GM19043 (cell line): ENCODE results near the gene TBPL1.

Experiments used
- ATAC-seq: cut with Tn5 transposase; IDR thresholded peaks from one replicate; pipeline ENCODE4 v1.9.1; 2021; ENCODE audit warnings: low read depth; ENCODE audit not compliant: unreplicated experiment

The TBPL1 gene

GRCh38 chr6:134002821-134003220, 49.8 kb downstream of the TBPL1 start:
- ATAC-seq = no peak

GRCh38 chr6:134003542-134003951, 50.5 kb downstream of the TBPL1 start:
- no peak for ATAC-seq

- ATAC-seq = no peak
Measured at GRCh38 chr6:134004714-134005113, 51.7 kb downstream of the TBPL1 start.

- ATAC-seq = no peak
Measured at GRCh38 chr6:134005800-134006199, 52.8 kb downstream of the TBPL1 start.

DNA sequence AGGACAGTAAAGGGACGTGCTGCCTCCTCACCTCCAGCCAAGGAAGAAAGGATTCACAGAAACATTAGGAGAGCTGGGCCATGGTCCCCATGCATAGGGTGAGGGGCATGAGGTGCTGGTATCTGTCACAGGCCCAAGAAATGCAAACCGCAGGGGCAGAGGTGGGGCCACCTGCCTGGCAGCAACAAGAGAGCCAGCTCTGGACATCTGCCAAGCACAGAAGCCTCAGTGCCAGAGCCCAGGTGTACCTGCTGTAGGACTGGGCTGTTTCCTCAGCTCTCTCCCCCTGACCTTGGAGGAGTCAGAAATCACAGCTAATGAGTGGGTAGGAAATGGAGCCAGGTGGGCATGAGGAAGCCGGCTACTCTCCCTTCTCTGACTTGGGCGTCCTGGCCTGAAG, 54.1 kb downstream of the TBPL1 start:
- no peak for ATAC-seq

DNA sequence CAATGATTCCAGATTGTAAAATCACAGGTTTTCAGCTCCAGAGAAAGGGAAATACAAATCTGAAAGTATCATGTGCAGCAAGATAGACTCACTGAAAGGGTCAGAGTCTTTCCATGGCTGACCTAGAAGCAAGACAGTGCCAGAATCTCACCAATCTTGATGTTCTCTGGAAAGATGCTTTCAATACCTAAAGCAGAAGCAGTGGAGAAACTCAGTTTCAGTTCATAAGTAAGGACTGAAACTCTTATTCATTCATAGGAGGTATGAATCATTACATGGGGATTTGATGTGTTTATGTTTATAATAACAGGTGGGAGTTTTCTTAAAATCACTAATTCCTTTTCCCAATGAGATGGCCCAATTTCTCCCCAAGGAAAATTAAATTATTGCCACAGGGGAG, 56.9 kb downstream of the TBPL1 start:
- no peak for ATAC-seq

GRCh38 chr6:134010400-134010799, 57.4 kb downstream of the TBPL1 start:
- no peak for ATAC-seq

DNA sequence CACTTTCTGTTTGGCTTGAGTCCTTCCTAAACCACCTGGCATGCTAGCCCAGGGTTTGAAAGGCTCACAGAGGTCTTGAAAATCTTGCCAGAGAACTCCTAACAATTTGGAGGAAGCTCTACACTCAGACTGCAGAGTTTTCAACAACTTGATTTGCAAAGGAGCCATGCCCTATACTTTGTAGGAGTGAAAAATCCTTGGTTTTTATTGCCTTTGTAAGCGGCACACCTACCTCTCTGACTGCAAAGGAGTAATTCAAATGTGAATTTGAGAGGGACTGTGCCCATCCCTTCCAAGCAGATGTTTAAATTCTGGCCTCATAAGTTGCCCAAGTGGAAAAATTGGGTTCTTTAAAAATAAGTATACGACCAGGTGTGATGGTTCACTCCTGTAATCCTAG, 58.0 kb downstream of the TBPL1 start:
- ATAC-seq = no peak

- ATAC-seq = no peak
Measured at GRCh38 chr6:134014588-134015137, 61.6 kb downstream of the TBPL1 start.

- no peak for ATAC-seq
Measured at GRCh38 chr6:134015719-134016557, 62.9 kb downstream of the TBPL1 start.

GRCh38 chr6:134016558-134016814, 63.5 kb downstream of the TBPL1 start:
- ATAC-seq = no peak

DNA sequence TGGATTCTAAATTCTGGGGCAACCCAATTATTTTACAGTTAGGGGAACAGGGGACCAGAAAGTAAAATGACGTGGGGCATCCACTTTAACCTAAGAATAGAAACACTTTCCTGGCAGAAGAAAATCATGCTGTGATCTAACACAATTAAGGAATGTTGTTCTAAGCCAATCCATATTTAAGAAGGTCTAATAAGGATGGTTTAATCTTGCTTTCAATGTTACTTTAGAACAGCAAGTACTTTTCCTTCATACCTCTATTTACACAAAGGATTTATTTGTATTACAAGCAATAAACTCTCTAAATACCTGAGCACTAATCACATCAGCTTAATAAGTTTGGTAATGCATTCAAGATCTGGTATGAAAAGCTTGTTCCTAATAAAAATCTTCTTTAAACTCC, 67.0 kb downstream of the TBPL1 start:
- ATAC-seq = no peak

DNA sequence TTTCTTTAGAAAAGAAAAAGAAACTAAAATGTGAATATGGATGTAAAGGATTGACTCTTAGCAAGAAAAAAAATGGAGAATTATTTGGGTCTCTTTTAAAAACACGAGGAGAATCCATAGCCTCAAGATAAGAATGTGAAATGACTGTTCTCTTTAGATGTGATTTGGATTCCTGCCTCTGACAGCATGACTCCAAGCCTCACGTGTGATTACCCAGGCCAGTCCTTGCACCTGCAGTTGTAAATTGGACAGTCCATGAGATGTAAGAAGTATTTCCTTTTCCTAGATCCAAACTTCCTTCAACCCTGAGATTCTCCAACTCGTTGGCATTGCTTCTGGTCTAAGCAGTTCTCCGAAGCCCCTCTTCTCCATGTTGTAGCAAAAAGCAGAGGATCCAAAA, 67.5 kb downstream of the TBPL1 start:
- no peak for ATAC-seq

- ATAC-seq = no peak
Measured at GRCh38 chr6:134020968-134021367, 67.9 kb downstream of the TBPL1 start.

GRCh38 chr6:134021396-134022122, 68.5 kb downstream of the TBPL1 start:
- ATAC-seq = no peak

GRCh38 chr6:134022650-134023049, 69.6 kb downstream of the TBPL1 start:
- no peak for ATAC-seq

DNA sequence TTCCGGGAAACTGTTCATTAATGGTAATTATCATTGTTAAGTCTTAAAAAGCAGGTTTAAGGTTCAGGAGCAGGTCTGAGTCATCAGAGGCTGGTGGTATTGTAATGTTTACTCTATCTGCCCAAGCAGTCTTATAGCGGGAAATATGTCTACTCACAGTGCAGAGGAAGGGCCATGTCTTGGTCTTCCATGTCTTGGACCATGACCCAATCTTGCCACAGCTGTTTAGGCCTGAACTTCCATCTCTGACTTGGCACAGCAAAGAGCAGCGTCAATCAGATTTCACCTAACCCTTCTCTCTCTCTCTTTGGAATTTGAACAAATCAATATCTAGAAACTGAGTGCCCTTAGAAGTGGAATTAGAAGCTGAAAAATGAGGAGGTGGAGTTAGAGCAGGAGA, 73.6 kb downstream of the TBPL1 start:
- no peak for ATAC-seq

DNA sequence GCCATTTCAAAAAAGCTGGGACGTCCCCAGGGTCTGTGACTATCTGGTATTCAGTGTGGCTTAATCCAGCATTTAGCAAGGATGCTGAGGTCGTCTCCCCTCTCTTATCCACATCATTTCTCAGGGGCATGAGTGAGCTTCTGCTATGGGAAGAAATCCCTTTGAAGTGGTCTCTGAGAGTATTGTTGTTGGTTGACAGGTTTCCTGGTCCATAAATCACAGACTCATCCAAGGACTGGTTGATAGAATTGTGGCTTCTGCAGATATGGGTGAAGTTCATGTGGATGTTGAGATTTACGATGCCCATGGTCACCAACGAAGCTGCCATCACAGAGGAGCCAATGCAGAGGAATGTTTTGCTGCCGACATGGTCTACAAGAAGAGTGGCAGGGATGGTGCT, 75.4 kb downstream of the TBPL1 start:
- no peak for ATAC-seq

DNA sequence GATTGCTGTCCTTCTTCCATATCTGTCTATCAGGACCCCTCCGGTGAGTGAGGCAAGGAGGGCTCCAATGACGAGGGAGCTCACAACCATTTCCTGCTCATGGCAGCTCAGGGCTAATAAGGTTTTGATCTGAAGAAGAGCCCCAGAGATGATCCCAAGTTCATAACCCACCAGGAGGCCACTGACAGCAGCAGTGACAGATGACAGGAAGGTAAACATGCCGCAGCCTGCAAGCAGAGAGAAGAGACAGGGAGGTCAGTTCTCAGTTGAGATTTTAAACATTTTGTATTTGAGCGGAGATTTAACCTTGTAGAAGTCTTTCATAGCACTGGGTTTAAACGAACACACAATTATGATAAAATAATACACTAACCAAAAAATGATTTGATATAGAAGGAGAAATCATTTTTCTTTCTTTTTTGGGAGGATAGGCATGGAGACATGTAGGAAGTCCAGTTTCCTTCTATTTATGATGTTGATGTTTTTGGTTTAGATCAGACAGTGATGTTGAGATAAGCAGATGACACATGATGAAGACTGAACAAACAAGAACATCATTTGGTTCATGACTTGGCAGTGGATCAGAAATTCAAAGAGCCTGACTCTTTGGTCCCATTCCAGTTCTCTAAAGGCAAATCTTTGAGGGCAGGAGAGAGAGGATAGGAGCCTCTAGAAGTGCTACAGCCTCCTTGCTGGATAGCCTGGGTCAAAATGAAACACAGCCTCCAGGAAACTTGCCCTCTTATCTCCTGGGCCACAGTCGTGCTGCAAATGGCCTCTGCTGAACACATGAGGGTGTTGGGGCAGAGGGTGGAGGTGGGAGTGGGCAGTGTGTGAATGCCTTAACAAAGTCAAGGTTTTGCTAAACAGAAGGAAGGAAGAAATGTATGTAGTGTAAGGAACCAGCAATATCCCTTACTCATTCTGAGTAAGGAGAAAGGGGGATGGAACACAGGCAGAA, 76.8 kb downstream of the TBPL1 start:
- no peak for ATAC-seq

DNA sequence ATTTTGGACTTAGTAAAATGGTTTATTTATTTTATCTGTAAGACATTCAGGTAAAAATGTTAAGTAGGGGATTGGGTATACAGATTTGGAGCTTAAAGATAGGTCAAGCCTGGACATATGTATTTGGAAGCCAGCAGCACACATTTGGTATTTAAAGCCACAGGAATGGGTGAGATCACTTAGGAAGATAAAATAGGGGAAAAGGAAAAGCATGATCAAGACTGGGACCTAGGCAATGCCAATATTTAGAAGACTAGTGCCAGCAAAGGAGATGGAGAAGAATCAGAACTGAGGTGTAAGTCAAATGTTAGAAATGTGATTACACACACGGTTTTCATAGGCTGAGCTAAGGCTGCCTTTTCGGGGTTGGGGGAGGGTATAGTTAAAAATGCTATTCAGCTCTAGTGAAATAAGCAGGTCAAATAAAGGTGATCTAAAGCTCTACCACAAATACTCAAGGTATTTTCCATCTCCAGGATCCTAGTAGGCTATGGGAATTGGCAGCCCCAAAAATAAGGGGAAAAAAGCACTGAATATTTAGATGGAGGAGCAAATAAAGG, 78.8 kb downstream of the TBPL1 start:
- no peak for ATAC-seq

- no peak for ATAC-seq
Measured at GRCh38 chr6:134034478-134034877, 81.5 kb downstream of the TBPL1 start.
